ENCODE results near the gene HOGA1.

The HOGA1 gene

GRCh38 chr10:97596101-97597082 lies 12.2 kb downstream of the HOGA1 start:
- CTCF ChIA-PET: interaction anchor here (0.6 to 1.3 kb wide), 5 partner anchors 12 to 146 kb away, joined by 3 to 6 read pairs (median 3); partner anchors contain the start of genes ANKRD2 and HOGA1
- peak overlapping the region; percentile 80 for H3K27ac ChIP-seq
- DNase-seq (ENCODE audit: low spot score): peak; percentile 36
- POLR2A ChIA-PET (ENCODE audit: low non-redundant PET): interaction anchor here (0.6 kb wide), 1 partner anchor 99 kb away, joined by 3 read pairs; no protein-coding TSS in a partner anchor
- no peak for TF ChIP-seq CTCF (conservative IDR thresholded peaks at IDR 0.05; ENCODE audit: low read depth)

GRCh38 chr10:97597778-97598177 lies 13.6 kb downstream of the HOGA1 start:
- no peak for DNase-seq (ENCODE audit: low spot score)
- ChIA-PET CTCF (interaction anchor here (0.6 to 1.1 kb wide), 4 partner anchors 13 to 137 kb away, joined by 3 to 5 read pairs (median 3); no protein-coding TSS in a partner anchor), POLR2A (ENCODE audit: low non-redundant PET) (interaction anchor here (0.6 kb wide), 1 partner anchor 14 kb away, joined by 3 read pairs; the partner anchor contains the start of gene HOGA1)
- H3K27ac ChIP-seq: peak overlapping the region; percentile 47
- TF ChIP-seq CTCF (conservative IDR thresholded peaks at IDR 0.05; ENCODE audit: low read depth): no peak

GRCh38 chr10:97598407-97599271 lies 14.4 kb downstream of the HOGA1 start:
- H3K27ac ChIP-seq: peak overlapping the region; percentile 25; the same call in 1 of the 2 replicates
- DNase-seq (ENCODE audit: low spot score): no peak
- ChIA-PET CTCF (interaction anchor here (0.6 to 1.1 kb wide), 3 partner anchors 12 to 134 kb away, joined by 3 to 5 read pairs (median 3); no protein-coding TSS in a partner anchor), POLR2A (ENCODE audit: low non-redundant PET) (interaction anchor here (0.6 kb wide), 1 partner anchor 15 kb away, joined by 3 read pairs; the partner anchor contains the start of gene HOGA1)
- TF ChIP-seq CTCF (conservative IDR thresholded peaks at IDR 0.05; ENCODE audit: low read depth): no peak

GRCh38 chr10:97599272-97599619 lies 15.1 kb downstream of the HOGA1 start:
- no peak for DNase-seq (ENCODE audit: low spot score)
- TF ChIP-seq CTCF (conservative IDR thresholded peaks at IDR 0.05; ENCODE audit: low read depth): no peak
- ChIA-PET POLR2A (ENCODE audit: low non-redundant PET) (no interaction called here), CTCF (no interaction called here)
- peak overlapping the region; percentile 25; the same call in 1 of the 2 replicates for H3K27ac ChIP-seq

- DNase-seq (ENCODE audit: low spot score): no peak
- TF ChIP-seq CTCF (conservative IDR thresholded peaks at IDR 0.05; ENCODE audit: low read depth): no peak
- CTCF ChIA-PET: interaction anchor here (0.6 to 1.6 kb wide), 2 partner anchors 29 to 265 kb away, joined by 4 to 7 read pairs; no protein-coding TSS in a partner anchor
These were observed 16.4 kb downstream of the HOGA1 start for GRCh38 chr10:97600616-97601015.

More at GRCh38 chr10:97600616-97601015, 16.4 kb downstream of the HOGA1 start:
- no peak overlapping the region for H3K27ac ChIP-seq
- POLR2A ChIA-PET (ENCODE audit: low non-redundant PET): interaction anchor here (0.6 kb wide), 1 partner anchor 58 kb away, joined by 3 read pairs; no protein-coding TSS in a partner anchor

Data from RWPE1 (cell line).